Neural crest cell (in vitro differentiated cells): Measurements from ENCODE around the gene FCER2. TPM values are rescaled to one million over a fixed set of nuclear protein-coding genes. Genes with fewer than 3 reads are reported as not detected.
A peak's percentile ranks its signal among the peaks of the same experiment; 100 is the strongest.

Experiments used
- DNase-seq: peaks from one replicate; pipeline ENCODE4 v3.0.0; 2021; ENCODE audit warnings: low read depth, mixed read lengths, low spot score
- H3K27ac Mint-ChIP-seq: one replicate; pipeline ENCODE4 v1.8.0; 2021; ENCODE audit warnings: mild to moderate bottlenecking, mixed read lengths; ENCODE audit not compliant: unreplicated experiment
- H3K27me3 Mint-ChIP-seq: 2 replicates; pipeline ENCODE4 v1.8.0; 2021; ENCODE audit warnings: low read depth, mild to moderate bottlenecking, mixed read lengths
- H3K36me3 Mint-ChIP-seq: 2 replicates; pipeline ENCODE4 v1.8.0; 2021; ENCODE audit warnings: low read depth, mild to moderate bottlenecking, mixed read lengths
- H3K4me1 Mint-ChIP-seq: 2 replicates; pipeline ENCODE4 v1.8.0; 2021; ENCODE audit warnings: mixed read lengths
- H3K4me3 Mint-ChIP-seq: one replicate; pipeline ENCODE4 v1.8.0; 2021; ENCODE audit warnings: mild to moderate bottlenecking, mixed read lengths
- H3K9me3 Mint-ChIP-seq: 2 replicates; pipeline ENCODE4 v1.8.0; 2021; ENCODE audit warnings: mixed read lengths
- CTCF ChIP-seq: fragments of 200-600 bp; sonication (generic); conservative IDR thresholded peaks from 2 replicates; pipeline ENCODE4 v1.5.0; 2021; ENCODE audit warnings: antibody characterized with exemption, mild to moderate bottlenecking
- total RNA-seq: library from RNA; stranded (reverse); gene quantifications from 2 replicates; pipeline ENCODE4 v1.2.1, GENCODE V29; 2021

FCER2 gene
- total RNA-seq, 1 donor from 2014 or later = not detected

- no peak for TF ChIP-seq CTCF
- DNase-seq = no peak
- Mint-ChIP-seq H3K36me3 (no peaks in the 10 kb centered on the region), H3K4me1 (no peaks in the 10 kb centered on the region), H3K4me3 (no peak overlapping the region), H3K27ac (no peak overlapping the region), H3K27me3 (peaks cover 23% of the 10 kb centered on the region), H3K9me3 (no peaks in the 10 kb centered on the region)
Measured at GRCh38 chr19:7709932-7710460, 8.1 kb upstream of the FCER2 start.

- TF ChIP-seq CTCF = no peak
- H3K4me3 Mint-ChIP-seq = no peak overlapping the region
- H3K27ac Mint-ChIP-seq = peak overlapping the region; percentile 57
- DNase-seq = no peak
- no peaks in the 10 kb centered on the region for H3K9me3 Mint-ChIP-seq
- H3K4me1 Mint-ChIP-seq = no peaks in the 10 kb centered on the region
- H3K36me3 Mint-ChIP-seq = no peaks in the 10 kb centered on the region
- H3K27me3 Mint-ChIP-seq = peaks cover 39% of the 10 kb centered on the region
Measured at GRCh38 chr19:7706955-7707456, 5.1 kb upstream of the FCER2 start.

GRCh38 chr19:7706188-7706954 lies 4.4 kb upstream of the FCER2 start:
- peaks cover 42% of the 10 kb centered on the region for H3K27me3 Mint-ChIP-seq
- H3K27ac Mint-ChIP-seq = peak overlapping the region; percentile 57
- H3K4me3 Mint-ChIP-seq = no peak overlapping the region
- TF ChIP-seq CTCF = no peak
- no peak for DNase-seq
- H3K4me1 Mint-ChIP-seq = no peaks in the 10 kb centered on the region
- H3K9me3 Mint-ChIP-seq = no peaks in the 10 kb centered on the region
- H3K36me3 Mint-ChIP-seq = no peaks in the 10 kb centered on the region

- TF ChIP-seq CTCF = no peak
Measured at GRCh38 chr19:7705387-7706187, 3.7 kb upstream of the FCER2 start.

GRCh38 chr19:7704280-7705060 lies 2.5 kb upstream of the FCER2 start:
- no peak for DNase-seq
- TF ChIP-seq CTCF = no peak
- H3K27me3 Mint-ChIP-seq = peaks cover 44% of the 10 kb centered on the region
- H3K4me1 Mint-ChIP-seq = no peaks in the 10 kb centered on the region
- no peak overlapping the region for H3K27ac Mint-ChIP-seq
- no peaks in the 10 kb centered on the region for H3K36me3 Mint-ChIP-seq
- no peak overlapping the region for H3K4me3 Mint-ChIP-seq
- no peaks in the 10 kb centered on the region for H3K9me3 Mint-ChIP-seq

More at GRCh38 chr19:7705387-7706187, 3.7 kb upstream of the FCER2 start:
- Mint-ChIP-seq H3K4me1 (no peaks in the 10 kb centered on the region), H3K9me3 (no peaks in the 10 kb centered on the region), H3K27ac (no peak overlapping the region), H3K4me3 (no peak overlapping the region), H3K27me3 (peaks cover 40% of the 10 kb centered on the region), H3K36me3 (no peaks in the 10 kb centered on the region)
- DNase-seq = no peak
